C4-2B (cell line): Measurements from ENCODE around the gene KLHDC10.

Experiments used
- ZFX ChIP-seq: fragments of 450-650 bp; IDR thresholded peaks from 2 replicates; pipeline ENCODE4 v1.6.1; 2017
- TF ChIP-seq, protein P1 (sequence below): fragments of 450-650 bp; conservative IDR thresholded peaks from 2 replicates; pipeline ENCODE4 v1.5.1; 2017; ENCODE audit warnings: mild to moderate bottlenecking

DNA sequence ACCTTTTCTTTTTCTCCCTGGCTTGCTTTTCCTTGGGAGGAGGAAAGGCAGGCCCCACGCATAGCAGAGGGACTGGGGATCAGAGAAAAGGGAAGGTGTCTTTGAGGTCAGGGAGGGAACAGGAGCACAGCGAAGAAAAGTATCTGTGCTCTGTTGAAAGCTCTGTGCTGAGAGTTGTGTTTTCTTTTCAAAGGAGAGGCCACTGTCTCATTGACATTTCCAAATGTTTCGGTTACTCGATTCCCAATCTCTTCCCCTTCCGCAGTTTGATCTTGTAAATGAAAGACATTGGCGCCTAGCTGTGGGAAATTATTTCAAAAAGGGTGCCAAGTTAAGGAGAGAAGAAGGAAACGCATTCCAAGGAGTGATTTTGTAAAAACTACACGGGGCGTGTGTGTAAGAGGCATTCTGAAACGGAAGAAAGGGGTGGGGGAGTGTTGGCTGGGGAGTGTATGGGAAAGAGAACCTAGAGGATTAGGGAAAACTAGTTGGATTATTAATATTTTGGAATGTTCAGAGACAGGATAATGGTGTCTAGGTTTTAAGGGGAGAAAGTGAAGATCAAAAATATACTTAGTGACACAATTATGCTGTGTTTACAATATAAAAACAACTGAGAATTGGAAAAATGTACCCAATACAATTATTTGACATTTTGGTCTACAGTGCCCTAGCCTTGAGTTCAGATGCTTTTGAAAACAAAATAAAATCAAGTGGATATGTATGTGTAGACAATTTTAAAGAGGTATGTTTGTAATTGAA lies 708 bp downstream of the KLHDC10 start:
- TF ChIP-seq, protein P1, sequence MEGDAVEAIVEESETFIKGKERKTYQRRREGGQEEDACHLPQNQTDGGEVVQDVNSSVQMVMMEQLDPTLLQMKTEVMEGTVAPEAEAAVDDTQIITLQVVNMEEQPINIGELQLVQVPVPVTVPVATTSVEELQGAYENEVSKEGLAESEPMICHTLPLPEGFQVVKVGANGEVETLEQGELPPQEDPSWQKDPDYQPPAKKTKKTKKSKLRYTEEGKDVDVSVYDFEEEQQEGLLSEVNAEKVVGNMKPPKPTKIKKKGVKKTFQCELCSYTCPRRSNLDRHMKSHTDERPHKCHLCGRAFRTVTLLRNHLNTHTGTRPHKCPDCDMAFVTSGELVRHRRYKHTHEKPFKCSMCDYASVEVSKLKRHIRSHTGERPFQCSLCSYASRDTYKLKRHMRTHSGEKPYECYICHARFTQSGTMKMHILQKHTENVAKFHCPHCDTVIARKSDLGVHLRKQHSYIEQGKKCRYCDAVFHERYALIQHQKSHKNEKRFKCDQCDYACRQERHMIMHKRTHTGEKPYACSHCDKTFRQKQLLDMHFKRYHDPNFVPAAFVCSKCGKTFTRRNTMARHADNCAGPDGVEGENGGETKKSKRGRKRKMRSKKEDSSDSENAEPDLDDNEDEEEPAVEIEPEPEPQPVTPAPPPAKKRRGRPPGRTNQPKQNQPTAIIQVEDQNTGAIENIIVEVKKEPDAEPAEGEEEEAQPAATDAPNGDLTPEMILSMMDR, result no peak
- no peak; the same call in 1 of the 2 replicates for TF ChIP-seq ZFX
